GM12878 (cell line): ENCODE measurements around the gene SPAG16. TPM values are rescaled to one million over a fixed set of nuclear protein-coding genes. Genes with fewer than 3 reads are reported as not detected.

ENCODE experiments used
- ATAC-seq: fragments of 200-7000 bp; cut with Tn5 transposase; 3 replicates; pipeline ENCODE4 v1.9.1; 2020; ENCODE audit warnings: mild to moderate bottlenecking, moderate library complexity
- BruUV-seq: library from RNA; stranded (reverse); fragments of 400-500 nt; replicated peaks from 2 replicates; lab custom pipeline; 2021; lab: Mats Ljungman, UMichigan
- CTCF ChIA-PET: fragments of 300-600 bp; sonication (Branson Sonifier 250); formaldehyde crosslinking; extraction: SDS; loops from one replicate; lab custom pipeline; 2021; ENCODE audit warnings: inconsistent platforms; lab: Yijun Ruan, JAX
- POLR2A ChIA-PET: fragments of 350-600 bp; formaldehyde crosslinking; extraction: SDS; loops from one replicate; lab custom pipeline; 2021; ENCODE audit warnings: inconsistent platforms; lab: Charles Lee
- RAD21 ChIA-PET: fragments of 300-600 bp; sonication (Branson Sonifier 250); formaldehyde crosslinking; loops from one replicate; lab custom pipeline; 2023; ENCODE audit warnings: antibody characterized with exemption; ENCODE audit not compliant: unreplicated experiment; lab: Charles Lee
- SMC1A ChIA-PET: fragments of 300-600 bp; sonication (Branson Sonifier 250); formaldehyde crosslinking; loops from one replicate; lab custom pipeline; 2023; ENCODE audit not compliant: unreplicated experiment, uncharacterized antibody; lab: Charles Lee
- DNase-seq: peaks from one replicate; pipeline ENCODE4 v3.0.0-alpha.2; 2011; ENCODE audit warnings: low read depth, low spot score
- FAIRE-seq: peaks from 3 replicates; lab custom pipeline; 2011; peaks lifted over from hg19 to GRCh38; lab: Jason Lieb, UNC
- H2AFZ ChIP-seq: 2 replicates; pipeline ENCODE4 v1.6.0; 2011; ENCODE audit warnings: low read depth, low read length, control low read depth; ENCODE audit not compliant: control insufficient read depth
- H3K27ac ChIP-seq: 2 replicates; pipeline ENCODE4 v1.5.1; 2011; ENCODE audit warnings: control low read depth; ENCODE audit not compliant: control insufficient read depth, insufficient read depth
- H3K27me3 ChIP-seq, 2 experiments: replicated peaks in 1 of 2; 2 replicates each; pipeline versions ENCODE4 v1.6.0 to v1.6.1; 2011; ENCODE audit warnings: low read length in 1 of 2; ENCODE audit not compliant: control insufficient read depth in 2 of 2, insufficient read depth in 2 of 2
- H3K36me3 ChIP-seq, 2 experiments: 2 replicates each; pipeline ENCODE4 v1.5.1; 2011; ENCODE audit warnings: low read length in 1 of 2; ENCODE audit not compliant: control insufficient read depth in 2 of 2, insufficient read depth in 2 of 2
- H3K4me1 ChIP-seq: 2 replicates; pipeline ENCODE4 v1.6.1; 2011; ENCODE audit warnings: mild to moderate bottlenecking, low read length, moderate library complexity, mixed read lengths; ENCODE audit not compliant: control insufficient read depth, insufficient read depth
- H3K4me2 ChIP-seq: 2 replicates; pipeline ENCODE4 v1.6.0; 2011; ENCODE audit warnings: control low read depth; ENCODE audit not compliant: control insufficient read depth, insufficient read depth
- H3K4me3 ChIP-seq: fragments of 200-600 bp; sonication (generic); 2 replicates; pipeline ENCODE4 v1.5.1; 2016
- H3K79me2 ChIP-seq: 2 replicates; pipeline ENCODE4 v1.6.0; 2011; ENCODE audit warnings: low read length; ENCODE audit not compliant: control insufficient read depth, insufficient read depth
- H3K9ac ChIP-seq: 2 replicates; pipeline ENCODE4 v1.8.0; 2011; ENCODE audit warnings: low read length, control low read depth, mixed read lengths; ENCODE audit not compliant: control insufficient read depth, insufficient read depth
- H3K9me3 ChIP-seq: replicated peaks from 3 replicates; pipeline ENCODE4 v1.5.1; 2011; ENCODE audit warnings: mild to moderate bottlenecking, low read length; ENCODE audit not compliant: control insufficient read depth, insufficient read depth
- H4K20me1 ChIP-seq: 2 replicates; pipeline ENCODE4 v1.6.0; 2011; ENCODE audit not compliant: control insufficient read depth, insufficient read depth
- CBFB ChIP-seq: IDR thresholded peaks from 2 replicates; pipeline ENCODE4 v1.6.1; 2016; ENCODE audit warnings: antibody characterized with exemption, low read depth
- CHD2 ChIP-seq: IDR thresholded peaks from 2 replicates; pipeline ENCODE4 v1.6.1; 2011; ENCODE audit warnings: low read depth, low read length, improper control_type of control experiment, borderline replicate concordance
- CREM ChIP-seq: IDR thresholded peaks from 2 replicates; pipeline ENCODE4 v1.6.1; 2014; ENCODE audit warnings: antibody characterized with exemption, low read depth
- E2F4 ChIP-seq: IDR thresholded peaks from 2 replicates; pipeline ENCODE4 v1.6.1; 2012; ENCODE audit warnings: low read depth, low read length, improper control_type of control experiment
- GATAD2B ChIP-seq: fragments of 450-650 bp; conservative IDR thresholded peaks from 2 replicates; pipeline ENCODE4 v1.6.1; 2017; ENCODE audit warnings: low read depth, mild to moderate bottlenecking, moderate library complexity
- HDGF ChIP-seq: fragments of 450-650 bp; IDR thresholded peaks from 2 replicates; pipeline ENCODE4 v1.6.1; 2016; ENCODE audit warnings: antibody characterized with exemption
- JUNB ChIP-seq: IDR thresholded peaks from 2 replicates; pipeline ENCODE4 v1.6.1; 2016; ENCODE audit warnings: antibody characterized with exemption, mild to moderate bottlenecking
- MLLT1 ChIP-seq: fragments of 450-650 bp; IDR thresholded peaks from 2 replicates; pipeline ENCODE4 v1.6.1; 2016; ENCODE audit warnings: mild to moderate bottlenecking
- NR2C2 ChIP-seq: IDR thresholded peaks from 2 replicates; pipeline ENCODE4 v1.6.1; 2011; ENCODE audit warnings: borderline replicate concordance, low read depth; ENCODE audit not compliant: control insufficient read depth, insufficient read length
- SP1 ChIP-seq: IDR thresholded peaks from one replicate; pipeline ENCODE4 v1.6.1; 2011; ENCODE audit warnings: low read depth, low read length
- TBL1XR1 ChIP-seq: IDR thresholded peaks from 2 replicates; pipeline ENCODE4 v1.6.1; 2012; ENCODE audit warnings: low read depth, low read length, improper control_type of control experiment
- TCF12 ChIP-seq: IDR thresholded peaks from 2 replicates; pipeline ENCODE4 v1.6.1; 2011; ENCODE audit warnings: low read depth, mild to moderate bottlenecking, low read length
- WRNIP1 ChIP-seq: IDR thresholded peaks from 2 replicates; pipeline ENCODE4 v1.6.1; 2011; ENCODE audit warnings: low read depth, low read length, improper control_type of control experiment, borderline replicate concordance
- ZBTB11 ChIP-seq: fragments of 450-650 bp; formaldehyde crosslinking; IDR thresholded peaks from 2 replicates; pipeline ENCODE4 v1.5.0; 2022; ENCODE audit warnings: mild to moderate bottlenecking, missing genetic modification characterization
- WGBS: methylation state at CpG from one replicate; pipeline ENCODE4 v1.1.6; 2016; ENCODE audit warnings: low lambda C conversion rate; ENCODE audit not compliant: insufficient replicate concordance, insufficient coverage; ENCODE audit errors: missing lambda C conversion rate; 5-methylcytosine and 5-hydroxymethylcytosine counted together
- in situ Hi-C: fragments of 300-500 bp; cut with MboI; formaldehyde crosslinking; loops from 9 replicates; pipeline ENCODE4 v1.14.3; 2018; ENCODE audit warnings: mixed read lengths
- intact Hi-C: fragments of 100-400 bp; cut with micrococcal nuclease; formaldehyde crosslinking; loops from one replicate; pipeline ENCODE4 v1.14.2; 2022; ENCODE audit not compliant: unreplicated experiment
- polyA plus RNA-seq, 11 experiments: library from polyadenylated mRNA; depleted of rRNA in 4 of 11; unstranded in 6 of 11; stranded (reverse) in 5 of 11; fragments of >200 nt; fragmentation: Nextera tagmentation in 4 of 11; fragmentation: Illumina TruSeq in 1 of 11; extraction: Ambion mirVana in 4 of 11; extraction: Trizol in 1 of 11; gene quantifications; 1 replicate in 1 of 11; 2 replicates in 10 of 11; pipeline versions ENCODE4 v1.2.1 to v1.2.3, GENCODE V29; 2011 to 2016; ENCODE audit warnings: inconsistent platforms in 2 of 11, missing spikeins in 2 of 11, low read depth in 1 of 11
- total RNA-seq, 4 experiments: library from RNA; depleted of rRNA in 3 of 4; stranded (reverse); fragments of >200 nt in 3 of 4; fragmentation: Illumina TruSeq in 1 of 4; extraction: Trizol in 1 of 4; gene quantifications; 2 replicates each; pipeline versions ENCODE4 v1.2.1 to v1.2.3, GENCODE V29; 2013 to 2021

The SPAG16 gene
- total and polyA plus RNA-seq, 10 of the 15 experiments (the other 5 are each of a cell fraction or from before 2014, with no cell fraction given), result 6.0 to 25.0 (median 15.2) TPM

GRCh38 chr2:213316001-213316735, 31.9 kb downstream of the SPAG16 start:
- Histone ChIP-seq H3K9ac (no peak overlapping the region), H3K36me3 (no peaks in the 10 kb centered on the region), H2AFZ (no peak overlapping the region), H4K20me1 (no peaks in the 10 kb centered on the region), H3K4me3 (no peak overlapping the region), H3K9me3 (peaks cover 2% of the 10 kb centered on the region; the same call in 1 of the 3 replicates), H3K27ac (no peak overlapping the region), H3K4me2 (no peak overlapping the region), H3K27me3 (no peaks in the 10 kb centered on the region), H3K4me1 (no peaks in the 10 kb centered on the region), H3K79me2 (no peaks in the 10 kb centered on the region)
- RAD21 ChIA-PET, result no interaction called here
- POLR2A ChIA-PET, result no interaction called here
- FAIRE-seq (no peak), DNase-seq (no peak), ATAC-seq (peak; percentile 17; the same call in 1 of the 3 replicates)
- intact Hi-C loops, result no loop called here
- SMC1A ChIA-PET, result interaction anchor here (1.3 kb wide), 1 partner anchor 33 kb away, joined by 5 read pairs; no protein-coding TSS in a partner anchor
- TF ChIP-seq CHD2, result no peak
- TF ChIP-seq MLLT1, result no peak
- no peak for TF ChIP-seq WRNIP1
- TF ChIP-seq CREM, result no peak
- TF ChIP-seq JUNB, result no peak
- TF ChIP-seq NR2C2, result no peak
- no peak for TF ChIP-seq TBL1XR1
- TF ChIP-seq TCF12, result no peak
- no peak for TF ChIP-seq CBFB
- no peak for TF ChIP-seq HDGF
- no peak for TF ChIP-seq GATAD2B
- TF ChIP-seq ZBTB11 (CRISPR knock-in tag), result no peak
- TF ChIP-seq E2F4, result no peak
- no peak for TF ChIP-seq SP1
- in situ Hi-C loops, result no loop called here
- CTCF ChIA-PET, result no interaction called here
- no TSS peak for BruUV-seq
- 100% methylated on average over 3 of the region's 3 CpGs for WGBS
